ENCODE results near the gene MIOX.
A peak's percentile ranks its signal among the peaks of the same experiment; 100 is the strongest.

Gene MIOX

GRCh38 chr22:50486561-50487289 is at the start of gene MIOX:
TSS of gene MIOX (plus strand) at chr22:50486859. CDS start at chr22:50486898, 39 bp downstream.
- DNase-seq (ENCODE audit: low spot score) = no peak

GRCh38 chr22:50437511-50438304 is 49.0 kb upstream of the MIOX start:
- DNase-seq (ENCODE audit: low spot score) = no peak

DNA sequence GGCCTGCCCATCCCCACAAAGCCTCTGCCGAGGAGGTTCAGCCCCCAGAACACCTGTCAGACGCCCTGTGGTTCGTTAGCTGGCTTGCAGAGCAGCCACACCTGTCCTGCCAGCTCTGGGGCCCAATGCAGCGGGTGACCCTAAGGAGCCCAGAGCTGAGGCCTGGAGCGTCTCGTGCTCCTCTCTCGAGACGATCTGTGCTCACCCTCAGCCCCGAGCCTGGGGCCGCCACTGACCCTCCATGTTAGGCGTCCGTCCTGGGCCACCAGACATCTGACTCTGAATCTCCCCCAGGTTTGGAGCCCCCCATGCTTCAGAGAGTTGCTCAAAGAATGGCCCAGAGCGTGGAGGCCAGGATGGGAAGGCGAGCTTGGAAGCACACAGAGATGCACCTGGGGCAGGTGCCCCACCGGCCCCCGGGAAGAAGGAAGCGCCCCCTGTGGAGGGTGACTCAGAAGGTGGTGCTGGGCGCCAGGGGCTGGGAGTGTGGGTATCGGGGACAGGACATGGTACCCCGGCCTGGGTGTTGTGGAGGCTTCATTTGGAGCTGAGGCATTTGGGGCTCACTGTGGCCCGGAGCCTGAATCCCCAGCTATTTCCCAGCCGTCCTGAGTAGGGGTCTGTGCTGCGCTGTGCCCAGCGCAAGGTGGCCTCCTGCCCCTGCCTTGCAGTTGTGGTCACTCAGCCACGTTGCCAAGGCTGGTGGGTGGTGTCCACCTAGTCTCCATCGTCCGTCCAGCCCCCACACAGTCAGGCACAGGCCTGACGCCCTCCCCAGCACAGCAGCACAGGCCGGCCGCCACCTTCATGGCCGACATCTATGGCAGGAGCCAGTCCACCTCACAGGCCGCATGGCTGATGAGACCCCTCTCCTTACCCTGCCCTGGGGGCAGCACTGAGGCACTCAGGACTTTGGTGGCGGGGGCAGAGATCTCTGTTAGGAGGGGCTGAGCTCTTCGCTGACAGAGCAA is 48.1 kb upstream of the MIOX start:
- DNase-seq (ENCODE audit: low spot score) = no peak

DNA sequence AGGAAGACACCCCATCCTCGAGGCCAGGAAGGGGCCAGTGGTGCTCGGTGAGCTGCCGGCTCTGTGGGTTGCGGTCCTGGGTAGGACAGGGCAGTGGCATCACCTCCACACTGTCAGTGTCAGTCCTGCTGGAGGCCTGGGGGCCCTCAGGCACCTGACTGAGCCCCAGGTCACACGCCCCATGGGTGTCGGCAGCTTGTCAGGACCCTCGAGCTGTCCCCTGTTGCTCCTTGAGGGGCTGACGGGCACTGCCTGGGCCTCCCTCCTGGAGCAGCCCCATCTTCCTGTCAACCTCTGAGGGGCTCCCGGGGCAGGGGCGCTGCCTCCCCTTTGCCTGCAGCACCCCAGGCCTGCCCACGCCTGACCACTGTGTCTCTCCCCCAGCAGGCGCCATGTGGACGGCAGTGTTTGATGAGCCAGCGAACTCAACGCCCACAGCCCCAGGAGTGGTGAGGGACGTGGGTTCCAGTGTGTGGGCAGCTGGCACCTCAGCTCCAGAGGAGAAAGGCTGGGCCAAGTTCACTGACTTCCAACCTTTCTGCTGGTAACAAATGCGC is 47.3 kb upstream of the MIOX start:
- DNase-seq (ENCODE audit: low spot score) = no peak

- DNase-seq (ENCODE audit: low spot score) = no peak
Observed at GRCh38 chr22:50439871-50440331, 46.8 kb upstream of the MIOX start.

DNA sequence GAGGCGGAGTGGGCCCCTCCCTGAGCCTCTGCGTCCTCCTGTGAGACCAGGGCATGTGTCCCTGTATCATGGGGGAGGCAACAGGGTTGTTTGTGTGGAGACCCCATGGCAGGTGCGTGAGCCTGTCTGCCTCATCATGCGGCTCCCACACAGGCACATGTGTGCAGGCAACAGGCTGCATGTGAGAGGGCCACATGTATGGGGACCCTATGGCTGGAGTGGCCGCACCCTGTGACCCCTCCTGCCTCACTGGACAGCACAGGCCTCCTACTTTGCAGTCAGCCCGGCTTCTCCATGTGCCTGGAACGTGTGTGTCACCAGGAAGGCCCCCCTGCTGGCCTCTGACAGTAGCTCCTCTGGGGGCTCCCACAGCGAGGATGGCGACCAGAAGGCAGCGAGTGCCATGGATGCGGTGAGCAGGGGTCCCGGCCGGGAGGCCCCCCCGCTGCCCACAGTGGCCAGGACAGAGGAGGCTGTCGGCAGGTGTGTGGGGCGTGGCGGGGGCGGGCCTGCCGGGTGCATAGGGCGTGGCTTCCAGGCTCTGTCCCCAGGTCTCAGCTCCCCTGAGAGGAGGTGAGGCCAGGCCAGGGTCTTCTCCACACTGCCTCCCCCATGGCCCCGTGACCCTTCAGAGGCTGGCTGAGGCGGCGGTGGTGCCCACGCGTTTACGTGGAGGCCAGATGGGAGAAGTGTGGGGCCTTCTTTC is 46.0 kb upstream of the MIOX start:
- no peak for DNase-seq (ENCODE audit: low spot score)

DNA sequence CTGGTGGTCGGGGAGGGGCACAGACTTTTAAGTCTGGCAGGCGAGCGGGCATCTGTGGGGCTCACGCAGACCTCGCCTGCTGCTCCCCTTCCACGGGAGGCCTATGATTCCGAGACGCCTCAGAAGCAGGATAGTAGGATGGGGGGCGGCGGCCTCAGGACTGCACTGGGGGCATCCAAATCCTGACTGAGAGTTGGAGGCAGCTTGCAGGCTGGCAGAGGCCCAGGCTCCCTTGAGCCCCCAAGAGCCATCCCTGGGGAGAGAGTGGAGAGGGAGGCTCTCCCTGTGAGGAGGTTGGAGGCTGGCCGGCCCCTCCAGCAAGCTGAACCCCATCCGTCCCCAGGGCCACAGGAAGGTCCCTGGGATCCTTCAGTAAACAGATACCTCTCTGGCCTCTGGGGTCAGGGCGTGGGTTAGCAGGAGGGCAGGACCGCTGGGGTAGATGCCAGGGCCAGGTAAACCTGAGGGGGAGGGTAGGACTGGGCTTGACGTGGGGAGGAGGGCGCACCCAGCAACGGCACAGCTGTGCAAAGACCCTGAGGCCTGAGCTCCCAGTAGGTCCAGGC is 45.1 kb upstream of the MIOX start:
- DNase-seq (ENCODE audit: low spot score) = no peak

- no peak for DNase-seq (ENCODE audit: low spot score)
Observed at GRCh38 chr22:50443197-50443596, 43.5 kb upstream of the MIOX start.

DNA sequence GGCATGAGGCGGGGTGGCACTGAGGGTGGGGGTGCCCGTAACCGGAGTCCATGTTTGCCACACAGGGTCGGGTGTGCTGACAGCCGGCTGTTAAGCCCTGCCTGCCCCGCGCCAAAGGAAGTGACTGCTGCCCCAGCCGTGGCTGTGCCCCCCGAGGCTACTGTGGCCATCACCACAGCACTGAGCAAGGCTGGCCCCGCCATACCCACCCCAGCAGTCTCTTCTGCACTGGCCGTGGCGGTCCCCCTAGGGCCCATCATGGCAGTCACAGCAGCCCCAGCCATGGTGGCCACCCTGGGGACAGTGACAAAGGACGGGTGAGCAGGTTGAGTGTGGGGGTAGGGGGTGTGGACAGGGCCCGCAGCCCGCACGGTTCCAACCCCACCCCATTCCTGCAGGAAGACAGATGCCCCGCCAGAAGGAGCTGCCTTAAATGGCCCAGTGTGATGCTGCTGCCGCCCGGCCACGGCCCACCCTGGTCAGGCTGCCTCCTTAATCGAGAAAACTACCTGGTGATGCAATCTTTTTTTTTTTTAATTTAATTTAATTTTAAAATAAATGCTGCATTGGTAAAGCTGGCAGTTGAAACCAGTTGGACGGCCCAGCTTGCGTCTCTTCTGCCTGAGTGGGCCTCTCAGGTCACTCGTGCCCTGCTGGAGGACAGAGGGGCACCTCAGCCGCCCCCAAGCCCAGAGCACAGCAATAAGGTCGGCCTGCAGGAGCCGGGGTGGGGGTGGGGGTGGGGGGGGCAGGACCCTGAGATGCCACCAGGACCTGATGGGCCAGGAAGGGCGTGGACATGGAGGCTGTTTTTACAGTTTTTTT is 42.6 kb upstream of the MIOX start:
- DNase-seq (ENCODE audit: low spot score) = no peak

GRCh38 chr22:50444663-50445062 is 42.0 kb upstream of the MIOX start:
- DNase-seq (ENCODE audit: low spot score) = peak; percentile 84

- DNase-seq (ENCODE audit: low spot score) = no peak
Observed at GRCh38 chr22:50445071-50445879, 41.4 kb upstream of the MIOX start.

- DNase-seq (ENCODE audit: low spot score) = no peak
Observed at GRCh38 chr22:50445880-50446707, 40.6 kb upstream of the MIOX start.

- no peak for DNase-seq (ENCODE audit: low spot score)
Observed at GRCh38 chr22:50446708-50447575, 39.7 kb upstream of the MIOX start.

DNA sequence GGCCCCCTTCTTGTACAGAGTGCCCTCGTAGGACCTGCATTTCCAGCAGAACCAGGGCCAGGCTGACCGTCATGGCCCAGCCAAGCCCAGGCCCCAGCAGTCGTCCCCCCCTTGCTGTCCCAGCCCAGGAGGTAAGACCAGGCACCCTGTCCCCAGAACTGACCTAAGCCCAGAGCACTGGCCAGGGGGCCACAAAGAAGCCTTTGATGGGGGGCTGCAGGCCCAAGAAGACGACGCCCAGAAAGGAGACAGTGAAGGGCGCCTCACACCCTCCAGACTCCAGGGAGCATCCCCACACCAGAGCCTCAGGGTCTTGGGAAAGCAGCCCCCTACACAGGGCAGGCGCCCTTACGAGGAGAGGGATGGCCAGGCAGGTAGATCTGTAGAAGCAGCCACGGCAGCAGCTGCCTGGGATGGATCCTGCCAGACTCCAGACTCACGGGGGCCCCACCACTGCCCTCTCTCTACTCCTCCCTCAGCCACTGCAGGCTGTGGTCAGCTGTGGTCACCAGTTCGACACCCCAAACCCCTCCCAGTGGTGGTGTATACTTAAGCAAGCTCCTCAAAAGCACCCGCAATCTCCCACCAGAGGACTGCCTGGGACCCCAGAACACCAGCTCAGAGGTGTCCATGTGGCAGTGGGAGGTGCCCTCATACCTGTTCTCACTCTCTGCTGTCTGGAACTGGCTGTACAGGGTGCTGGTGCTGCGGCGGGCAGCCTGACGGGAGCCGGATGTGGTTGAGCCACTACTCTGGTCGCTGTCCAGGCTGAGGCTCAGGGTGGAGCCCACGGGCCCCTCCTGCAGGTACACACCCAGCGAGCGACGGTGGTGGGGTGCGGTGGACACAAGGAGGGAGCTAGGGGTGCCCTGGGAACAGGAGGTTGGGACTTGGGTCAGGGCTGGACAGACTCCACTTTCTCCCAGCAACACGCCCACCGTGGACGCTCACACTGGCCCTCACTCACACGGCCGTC is 38.8 kb upstream of the MIOX start:
- DNase-seq (ENCODE audit: low spot score) = no peak

GRCh38 chr22:50452649-50453048 is 34.0 kb upstream of the MIOX start:
- DNase-seq (ENCODE audit: low spot score) = no peak

DNA sequence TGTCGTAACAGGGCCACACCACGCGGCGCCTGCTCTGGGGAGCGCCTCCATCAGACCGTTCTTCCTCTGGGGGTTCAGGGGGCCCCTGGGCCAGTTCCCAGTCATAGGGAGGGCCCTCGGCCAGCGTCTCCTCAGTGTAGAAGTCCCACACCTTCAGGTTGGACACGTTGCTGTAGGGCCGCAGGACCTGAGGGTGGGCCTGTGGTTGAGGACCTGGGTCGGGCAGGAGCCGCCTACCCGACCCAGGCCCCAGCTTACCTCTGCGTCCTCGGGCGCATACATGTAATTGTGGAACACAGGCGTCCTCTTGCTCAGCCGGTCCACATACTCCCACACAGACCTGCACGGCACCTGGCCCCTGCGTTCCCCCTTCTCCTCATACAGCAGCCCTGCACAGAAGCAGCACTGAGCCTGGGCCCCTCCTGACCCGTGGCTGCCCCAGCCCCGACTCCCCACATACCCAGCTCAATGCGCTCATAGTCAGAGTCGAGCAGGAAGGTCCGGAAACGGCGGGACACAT is 32.0 kb upstream of the MIOX start:
- DNase-seq (ENCODE audit: low spot score) = no peak
